Stimulated activated naive CD8-positive, alpha-beta T cell treated with anti-CD3 and anti-CD28 coated beads, Interleukin-15, Interleukin-2, amounts not matched to agents 100 ng/mL and 50 ng/mL, for 24 hours (primary cell): Measurements from ENCODE around the gene SLC2A1.

Experiments
- H3K27ac Mint-ChIP-seq: one replicate; pipeline ENCODE4 v1.8.0; 2021; ENCODE audit warnings: mild to moderate bottlenecking, mixed read lengths
- H3K27me3 Mint-ChIP-seq: one replicate; pipeline ENCODE4 v1.8.0; 2021; ENCODE audit warnings: mixed read lengths
- H3K36me3 Mint-ChIP-seq: one replicate; pipeline ENCODE4 v1.8.0; 2021; ENCODE audit warnings: low read depth, mixed read lengths
- H3K4me1 Mint-ChIP-seq: one replicate; pipeline ENCODE4 v1.8.0; 2021; ENCODE audit warnings: low read depth, mixed read lengths
- H3K4me3 Mint-ChIP-seq: one replicate; pipeline ENCODE4 v1.8.0; 2021; ENCODE audit warnings: mild to moderate bottlenecking, mixed read lengths
- H3K9me3 Mint-ChIP-seq: one replicate; pipeline ENCODE4 v1.8.0; 2021; ENCODE audit warnings: mixed read lengths

The SLC2A1 gene

GRCh38 chr1:42956739-42957138, 1.9 kb downstream of the SLC2A1 start:
- H3K9me3 Mint-ChIP-seq = no peaks in the 10 kb centered on the region
- H3K4me1 Mint-ChIP-seq = peaks cover 78% of the 10 kb centered on the region
- peak overlapping the region; percentile 97 for H3K4me3 Mint-ChIP-seq
- peaks cover 47% of the 10 kb centered on the region for H3K36me3 Mint-ChIP-seq
- H3K27ac Mint-ChIP-seq = peak overlapping the region; percentile 94
- peaks cover 8% of the 10 kb centered on the region for H3K27me3 Mint-ChIP-seq

GRCh38 chr1:42955311-42956063, 3.2 kb downstream of the SLC2A1 start:
- H3K4me3 Mint-ChIP-seq = peak overlapping the region; percentile 78
- no peaks in the 10 kb centered on the region for H3K9me3 Mint-ChIP-seq
- H3K36me3 Mint-ChIP-seq = peaks cover 58% of the 10 kb centered on the region
- no peaks in the 10 kb centered on the region for H3K27me3 Mint-ChIP-seq
- H3K27ac Mint-ChIP-seq = peak overlapping the region; percentile 82
- H3K4me1 Mint-ChIP-seq = peaks cover 81% of the 10 kb centered on the region

- Mint-ChIP-seq H3K27me3 (no peaks in the 10 kb centered on the region), H3K36me3 (peaks cover 75% of the 10 kb centered on the region), H3K4me1 (peaks cover 83% of the 10 kb centered on the region), H3K27ac (peak overlapping the region; percentile 63), H3K4me3 (peak overlapping the region; percentile 20), H3K9me3 (no peaks in the 10 kb centered on the region)
Observed at GRCh38 chr1:42953182-42954180, 5.2 kb downstream of the SLC2A1 start.

GRCh38 chr1:42952303-42953001, 6.2 kb downstream of the SLC2A1 start:
- Mint-ChIP-seq H3K27me3 (no peaks in the 10 kb centered on the region), H3K9me3 (no peaks in the 10 kb centered on the region), H3K36me3 (peaks cover 81% of the 10 kb centered on the region), H3K27ac (peak overlapping the region; percentile 77), H3K4me3 (peak overlapping the region; percentile 23), H3K4me1 (peaks cover 93% of the 10 kb centered on the region)

- Mint-ChIP-seq H3K9me3 (no peaks in the 10 kb centered on the region), H3K36me3 (peaks cover 81% of the 10 kb centered on the region), H3K4me3 (peak overlapping the region; percentile 23), H3K27me3 (no peaks in the 10 kb centered on the region), H3K4me1 (peaks cover 94% of the 10 kb centered on the region), H3K27ac (peak overlapping the region; percentile 77)
Observed at GRCh38 chr1:42951588-42951987, 7.1 kb downstream of the SLC2A1 start.

- Mint-ChIP-seq H3K9me3 (no peaks in the 10 kb centered on the region), H3K4me1 (peaks cover 98% of the 10 kb centered on the region), H3K27ac (peak overlapping the region; percentile 87), H3K36me3 (peaks cover 83% of the 10 kb centered on the region), H3K4me3 (peak overlapping the region; percentile 20), H3K27me3 (no peaks in the 10 kb centered on the region)
Observed at GRCh38 chr1:42950116-42950481, 8.6 kb downstream of the SLC2A1 start.

GRCh38 chr1:42949312-42950115, 9.2 kb downstream of the SLC2A1 start:
- Mint-ChIP-seq H3K4me3 (peak overlapping the region; percentile 43), H3K36me3 (peaks cover 79% of the 10 kb centered on the region)

GRCh38 chr1:42947965-42948732, 10.5 kb downstream of the SLC2A1 start:
- Mint-ChIP-seq H3K4me3 (no peak overlapping the region), H3K27ac (peak overlapping the region; percentile 41)

More at GRCh38 chr1:42949312-42950115, 9.2 kb downstream of the SLC2A1 start:
- no peaks in the 10 kb centered on the region for H3K9me3 Mint-ChIP-seq
- H3K27ac Mint-ChIP-seq = peak overlapping the region; percentile 87
- H3K27me3 Mint-ChIP-seq = no peaks in the 10 kb centered on the region
- peaks cover 98% of the 10 kb centered on the region for H3K4me1 Mint-ChIP-seq

GRCh38 chr1:42947117-42947516, 11.6 kb downstream of the SLC2A1 start:
- Mint-ChIP-seq H3K9me3 (no peaks in the 10 kb centered on the region), H3K4me1 (peaks cover 98% of the 10 kb centered on the region), H3K36me3 (peaks cover 81% of the 10 kb centered on the region), H3K4me3 (no peak overlapping the region), H3K27me3 (no peaks in the 10 kb centered on the region), H3K27ac (peak overlapping the region; percentile 23)

More at GRCh38 chr1:42947965-42948732, 10.5 kb downstream of the SLC2A1 start:
- Mint-ChIP-seq H3K9me3 (no peaks in the 10 kb centered on the region), H3K4me1 (peaks cover 98% of the 10 kb centered on the region), H3K27me3 (no peaks in the 10 kb centered on the region), H3K36me3 (peaks cover 75% of the 10 kb centered on the region)

GRCh38 chr1:42946120-42946898, 12.4 kb downstream of the SLC2A1 start:
- H3K36me3 Mint-ChIP-seq = peaks cover 81% of the 10 kb centered on the region
- H3K4me3 Mint-ChIP-seq = peak overlapping the region; percentile 10
- H3K27me3 Mint-ChIP-seq = no peaks in the 10 kb centered on the region
- no peaks in the 10 kb centered on the region for H3K9me3 Mint-ChIP-seq
- H3K27ac Mint-ChIP-seq = peak overlapping the region; percentile 23
- H3K4me1 Mint-ChIP-seq = peaks cover 98% of the 10 kb centered on the region

GRCh38 chr1:42945164-42945563, 13.5 kb downstream of the SLC2A1 start:
- Mint-ChIP-seq H3K27ac (peak overlapping the region; percentile 71), H3K4me1 (peaks cover 98% of the 10 kb centered on the region), H3K36me3 (peaks cover 83% of the 10 kb centered on the region), H3K27me3 (no peaks in the 10 kb centered on the region), H3K4me3 (peak overlapping the region; percentile 51), H3K9me3 (no peaks in the 10 kb centered on the region)

- Mint-ChIP-seq H3K27ac (peak overlapping the region; percentile 71), H3K9me3 (no peaks in the 10 kb centered on the region), H3K4me1 (peaks cover 98% of the 10 kb centered on the region), H3K36me3 (peaks cover 79% of the 10 kb centered on the region), H3K4me3 (peak overlapping the region; percentile 6), H3K27me3 (no peaks in the 10 kb centered on the region)
Observed at GRCh38 chr1:42944246-42944928, 14.3 kb downstream of the SLC2A1 start.
